22Rv1 (cell line): ENCODE data around the gene SLC6A6.

Experiments used
- H3K27ac ChIP-seq: fragments of 450-650 bp; 2 replicates; pipeline ENCODE4 v1.5.1; 2017
- ZFX ChIP-seq: fragments of 450-650 bp; IDR thresholded peaks from 2 replicates; pipeline ENCODE4 v1.6.1; 2017; ENCODE audit warnings: antibody characterized with exemption, borderline replicate concordance
- TF ChIP-seq, protein P1 (sequence below): fragments of 450-650 bp; IDR thresholded peaks from 2 replicates; pipeline ENCODE4 v1.5.1; 2017; ENCODE audit warnings: mild to moderate bottlenecking

SLC6A6 gene

DNA sequence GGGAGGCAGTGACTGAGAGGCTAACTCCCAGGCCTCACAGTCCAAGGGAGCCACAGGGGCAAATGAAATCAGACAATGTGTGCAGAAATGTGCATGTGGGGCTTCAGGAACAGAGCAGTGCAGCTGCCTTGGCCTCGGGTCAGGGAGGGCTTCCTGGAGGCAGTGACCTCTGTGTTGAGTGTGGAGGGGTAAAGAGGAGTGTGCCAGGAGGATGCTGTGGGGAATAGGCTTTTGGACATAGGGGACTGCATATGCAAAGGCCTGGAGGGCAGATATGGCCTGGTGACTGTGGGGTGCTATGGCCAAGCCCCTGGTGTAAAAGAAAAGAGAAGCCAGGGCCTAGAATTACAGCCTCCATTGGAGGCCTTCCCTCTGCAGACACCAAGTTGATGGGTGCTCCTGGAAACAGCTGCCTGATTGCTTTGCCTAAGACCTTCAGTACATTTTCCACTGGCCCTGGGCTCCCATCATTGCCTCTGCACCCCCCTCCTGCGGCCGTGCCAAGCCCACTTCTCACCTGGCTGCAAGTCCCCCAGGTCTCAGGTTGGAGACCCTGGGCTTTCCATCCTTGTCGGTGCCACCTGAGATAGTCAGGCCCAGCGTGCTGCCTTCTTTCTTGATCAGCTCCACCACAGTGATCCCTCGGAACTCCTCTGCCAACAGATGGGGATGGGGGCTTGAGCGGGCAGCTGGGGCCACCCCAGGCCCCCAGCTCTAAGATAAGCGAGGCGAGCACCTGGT is 122.7 kb downstream of the SLC6A6 start:
- H3K27ac ChIP-seq, result no peak overlapping the region
- TF ChIP-seq, protein P1, sequence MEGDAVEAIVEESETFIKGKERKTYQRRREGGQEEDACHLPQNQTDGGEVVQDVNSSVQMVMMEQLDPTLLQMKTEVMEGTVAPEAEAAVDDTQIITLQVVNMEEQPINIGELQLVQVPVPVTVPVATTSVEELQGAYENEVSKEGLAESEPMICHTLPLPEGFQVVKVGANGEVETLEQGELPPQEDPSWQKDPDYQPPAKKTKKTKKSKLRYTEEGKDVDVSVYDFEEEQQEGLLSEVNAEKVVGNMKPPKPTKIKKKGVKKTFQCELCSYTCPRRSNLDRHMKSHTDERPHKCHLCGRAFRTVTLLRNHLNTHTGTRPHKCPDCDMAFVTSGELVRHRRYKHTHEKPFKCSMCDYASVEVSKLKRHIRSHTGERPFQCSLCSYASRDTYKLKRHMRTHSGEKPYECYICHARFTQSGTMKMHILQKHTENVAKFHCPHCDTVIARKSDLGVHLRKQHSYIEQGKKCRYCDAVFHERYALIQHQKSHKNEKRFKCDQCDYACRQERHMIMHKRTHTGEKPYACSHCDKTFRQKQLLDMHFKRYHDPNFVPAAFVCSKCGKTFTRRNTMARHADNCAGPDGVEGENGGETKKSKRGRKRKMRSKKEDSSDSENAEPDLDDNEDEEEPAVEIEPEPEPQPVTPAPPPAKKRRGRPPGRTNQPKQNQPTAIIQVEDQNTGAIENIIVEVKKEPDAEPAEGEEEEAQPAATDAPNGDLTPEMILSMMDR, result no peak
- TF ChIP-seq ZFX, result no peak

- no peak overlapping the region for H3K27ac ChIP-seq
- TF ChIP-seq, protein P1, result no peak
- no peak for TF ChIP-seq ZFX
Observed at GRCh38 chr3:14525685-14526631, 123.6 kb downstream of the SLC6A6 start.

DNA sequence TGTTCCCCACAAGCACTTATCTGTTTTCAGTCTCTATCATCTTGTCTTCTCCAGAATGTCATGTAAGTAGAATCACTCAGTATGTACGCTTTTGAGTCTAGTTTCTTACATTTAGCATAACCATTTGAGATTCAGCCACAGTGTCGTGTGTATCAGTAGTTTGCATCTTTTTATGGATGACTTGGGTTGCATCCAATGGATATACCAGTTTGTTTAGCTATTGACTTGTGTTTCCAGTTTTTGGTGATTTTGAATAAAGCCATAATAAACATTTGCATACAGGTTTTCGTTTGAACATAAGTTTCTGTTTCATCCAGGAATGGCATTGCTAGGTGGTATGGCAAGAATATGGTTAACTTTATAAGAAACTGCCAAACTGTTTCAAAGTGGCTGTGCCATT is 125.7 kb downstream of the SLC6A6 start:
- TF ChIP-seq, protein P1, result no peak
- no peak for TF ChIP-seq ZFX
- H3K27ac ChIP-seq, result no peak overlapping the region

GRCh38 chr3:14531856-14532395 is 129.5 kb downstream of the SLC6A6 start:
- TF ChIP-seq, protein P1, result no peak
- no peak for TF ChIP-seq ZFX
- H3K27ac ChIP-seq, result peak overlapping the region; percentile 43

DNA sequence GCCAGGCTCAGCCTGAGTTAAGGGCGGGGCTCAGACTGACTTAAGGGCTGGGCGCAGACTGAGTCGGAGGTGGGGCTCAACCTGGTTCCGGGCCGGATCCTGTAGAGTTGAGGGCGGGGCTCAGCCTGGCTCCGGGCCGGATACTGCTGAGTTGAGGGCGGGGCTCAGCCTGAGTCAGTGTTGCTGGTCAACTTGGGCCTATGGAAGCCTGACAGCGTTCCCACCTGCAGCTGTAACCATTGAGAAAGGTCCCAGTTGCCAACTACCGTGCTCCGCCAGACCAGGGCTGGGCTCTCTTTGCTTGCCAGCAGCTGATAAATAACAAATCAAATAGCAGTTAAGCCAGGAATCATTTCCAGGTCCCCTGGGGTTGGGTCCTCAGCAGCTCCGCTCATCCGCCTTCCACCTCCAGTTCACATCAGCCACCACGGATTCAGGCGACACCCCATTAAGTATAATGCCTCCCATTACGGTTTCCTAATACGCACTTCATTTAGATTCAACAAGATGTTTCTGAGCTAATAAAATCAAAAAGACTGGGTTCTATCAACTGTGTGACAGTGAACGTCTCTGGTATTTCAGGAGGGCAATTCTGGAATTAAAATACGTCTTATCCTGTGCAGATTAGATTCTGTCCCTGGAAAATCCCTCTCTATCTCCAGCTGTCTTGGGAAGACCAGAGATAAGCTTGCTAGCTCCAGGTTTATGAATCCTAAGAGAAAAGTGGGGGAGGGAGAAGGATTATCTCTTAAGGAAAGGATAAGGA is 130.5 kb downstream of the SLC6A6 start:
- peak overlapping the region; percentile 43 for H3K27ac ChIP-seq
- TF ChIP-seq, protein P1, result no peak
- no peak for TF ChIP-seq ZFX

DNA sequence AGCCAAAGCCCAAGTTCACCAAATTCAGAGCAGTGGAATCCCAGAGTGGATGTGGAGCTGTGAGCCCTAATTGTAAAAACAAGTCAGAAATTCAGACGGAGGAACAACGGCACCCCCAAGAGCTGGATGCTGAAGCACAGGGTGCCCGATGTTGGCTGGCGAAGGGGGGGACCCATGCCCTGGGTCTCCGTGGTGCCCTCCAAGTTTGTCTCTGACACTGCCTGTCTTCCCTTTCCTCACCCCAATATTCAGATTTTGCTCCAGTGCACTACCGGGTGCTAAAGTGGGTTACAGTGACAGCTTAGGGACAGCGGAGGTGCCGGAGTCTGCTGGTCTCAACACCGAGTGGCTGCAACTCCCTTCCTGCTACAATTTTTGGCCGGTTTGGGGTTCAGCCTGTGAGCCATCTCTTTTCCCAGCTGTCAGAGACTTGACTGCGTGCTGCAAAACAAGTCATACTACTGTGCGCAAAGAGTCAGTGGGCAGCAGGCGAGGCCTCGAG is 131.1 kb downstream of the SLC6A6 start:
- TF ChIP-seq, protein P1, result no peak
- TF ChIP-seq ZFX, result no peak
- H3K27ac ChIP-seq, result peak overlapping the region; percentile 43
